ENCODE measurements around the gene TCEA2. TPM values are rescaled to one million over a fixed set of nuclear protein-coding genes. Genes with fewer than 3 reads are reported as not detected.

Gene TCEA2
- total and polyA plus RNA-seq, 7 donors = 2.1 to 50.5 (median 41.7) TPM

DNA sequence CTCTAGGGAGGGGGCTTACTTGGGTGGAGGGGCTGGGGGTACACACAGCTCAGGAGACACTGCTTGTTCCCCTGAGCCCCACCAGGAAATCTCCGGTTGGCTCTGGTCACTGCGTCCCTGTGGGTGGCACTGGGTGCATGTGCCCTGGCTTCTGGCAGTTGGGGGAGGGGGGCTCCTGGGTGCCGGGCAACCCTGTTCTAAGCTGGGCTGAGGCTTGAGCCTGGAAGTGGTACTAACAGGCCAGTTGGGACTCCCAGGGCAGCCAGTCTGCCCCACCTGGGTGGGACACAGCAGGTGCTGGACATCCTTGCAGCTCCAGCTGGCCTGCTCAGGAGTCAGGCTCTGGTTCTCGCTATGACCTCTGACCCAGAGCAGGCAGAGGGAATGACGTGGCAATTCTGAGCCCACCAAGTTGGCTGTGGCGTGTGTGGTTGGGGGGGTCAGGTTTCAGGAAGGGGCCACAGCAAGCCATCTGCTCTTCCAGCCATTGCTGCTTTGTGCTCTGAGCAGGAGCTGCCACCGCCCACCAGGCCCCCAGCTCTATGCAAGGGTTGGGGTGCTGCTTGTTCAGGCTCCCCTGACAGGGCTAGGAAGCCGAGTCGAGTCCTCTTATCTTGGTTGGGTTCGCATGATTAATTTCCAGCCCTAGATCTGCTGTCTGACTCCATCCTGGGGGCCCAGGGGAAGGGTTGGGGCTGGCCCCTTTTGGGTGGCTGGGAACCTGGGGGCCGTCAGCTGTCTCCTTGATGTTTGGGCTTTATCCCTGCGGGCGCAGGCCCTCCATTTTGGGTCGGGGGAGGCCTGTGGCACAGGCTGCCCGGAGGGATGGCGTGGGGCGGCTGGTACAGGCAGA lies 26.4 kb upstream of the TCEA2 start:
- H3K27me3 ChIP-seq = peaks cover 34 to 52% (median 51%) of the 10 kb centered on the region in 3 donors

DNA sequence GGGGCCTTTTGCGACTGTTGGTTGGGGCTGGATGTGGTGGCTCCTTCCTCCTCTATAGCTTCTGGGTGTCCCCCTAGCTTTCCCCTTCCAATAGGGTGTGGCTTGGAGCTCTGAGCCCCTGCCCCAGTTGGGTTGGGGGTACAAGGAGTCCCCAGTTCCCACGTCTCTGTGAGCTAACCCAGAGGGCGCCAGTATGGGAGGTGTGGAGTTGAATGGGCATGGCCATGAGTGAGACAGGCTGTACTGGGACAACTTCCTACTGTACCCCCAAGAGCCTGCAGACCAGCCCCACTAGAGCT lies 25.9 kb upstream of the TCEA2 start:
- peaks cover 40 to 58% (median 57%) of the 10 kb centered on the region in 3 donors for H3K27me3 ChIP-seq
- no peak overlapping the region for H3K27ac ChIP-seq
- no peaks in the 10 kb centered on the region for H3K9me3 ChIP-seq
- TF ChIP-seq, protein P1, sequence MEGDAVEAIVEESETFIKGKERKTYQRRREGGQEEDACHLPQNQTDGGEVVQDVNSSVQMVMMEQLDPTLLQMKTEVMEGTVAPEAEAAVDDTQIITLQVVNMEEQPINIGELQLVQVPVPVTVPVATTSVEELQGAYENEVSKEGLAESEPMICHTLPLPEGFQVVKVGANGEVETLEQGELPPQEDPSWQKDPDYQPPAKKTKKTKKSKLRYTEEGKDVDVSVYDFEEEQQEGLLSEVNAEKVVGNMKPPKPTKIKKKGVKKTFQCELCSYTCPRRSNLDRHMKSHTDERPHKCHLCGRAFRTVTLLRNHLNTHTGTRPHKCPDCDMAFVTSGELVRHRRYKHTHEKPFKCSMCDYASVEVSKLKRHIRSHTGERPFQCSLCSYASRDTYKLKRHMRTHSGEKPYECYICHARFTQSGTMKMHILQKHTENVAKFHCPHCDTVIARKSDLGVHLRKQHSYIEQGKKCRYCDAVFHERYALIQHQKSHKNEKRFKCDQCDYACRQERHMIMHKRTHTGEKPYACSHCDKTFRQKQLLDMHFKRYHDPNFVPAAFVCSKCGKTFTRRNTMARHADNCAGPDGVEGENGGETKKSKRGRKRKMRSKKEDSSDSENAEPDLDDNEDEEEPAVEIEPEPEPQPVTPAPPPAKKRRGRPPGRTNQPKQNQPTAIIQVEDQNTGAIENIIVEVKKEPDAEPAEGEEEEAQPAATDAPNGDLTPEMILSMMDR (IDR thresholded peaks at IDR 0.05) = no peak
- no peak for TF ChIP-seq POLR2AphosphoS5 (IDR thresholded peaks at IDR 0.05)
- TF ChIP-seq POLR2A (IDR thresholded peaks at IDR 0.05) = no peak
- no peak for TF ChIP-seq EP300 (IDR thresholded peaks at IDR 0.05)
- intact Hi-C loops (cut with DNase I) = no loop called here
- peaks cover 0 to 32% (median 9%) of the 10 kb centered on the region in 4 donors for H3K36me3 ChIP-seq
- DNase-seq = no peak
- H3K4me3 ChIP-seq = no peak overlapping the region
- peaks cover 0 to 37% (median 34%) of the 10 kb centered on the region in 4 donors for H3K4me1 ChIP-seq
- WGBS, 2 donors = 58 to 69% methylated on average over 3 of the region's 3 CpGs

More for the DNA sequence above, 26.4 kb upstream of the TCEA2 start:
- no peaks in the 10 kb centered on the region for H3K9me3 ChIP-seq
- H3K27ac ChIP-seq = no peak overlapping the region
- TF ChIP-seq EP300 (IDR thresholded peaks at IDR 0.05) = no peak
- TF ChIP-seq, protein P1 (IDR thresholded peaks at IDR 0.05) = no peak
- TF ChIP-seq POLR2AphosphoS5 (IDR thresholded peaks at IDR 0.05) = no peak
- TF ChIP-seq POLR2A (IDR thresholded peaks at IDR 0.05) = no peak
- WGBS, 2 donors = 64 to 73% methylated on average over 17 of the region's 17 CpGs
- H3K36me3 ChIP-seq = peaks cover 0 to 38% (median 12%) of the 10 kb centered on the region in 4 donors
- DNase-seq = no peak
- H3K4me1 ChIP-seq = peaks cover 0 to 35% (median 32%) of the 10 kb centered on the region in 4 donors
- intact Hi-C loops (cut with DNase I) = no loop called here
- H3K4me3 ChIP-seq = no peak overlapping the region

DNA sequence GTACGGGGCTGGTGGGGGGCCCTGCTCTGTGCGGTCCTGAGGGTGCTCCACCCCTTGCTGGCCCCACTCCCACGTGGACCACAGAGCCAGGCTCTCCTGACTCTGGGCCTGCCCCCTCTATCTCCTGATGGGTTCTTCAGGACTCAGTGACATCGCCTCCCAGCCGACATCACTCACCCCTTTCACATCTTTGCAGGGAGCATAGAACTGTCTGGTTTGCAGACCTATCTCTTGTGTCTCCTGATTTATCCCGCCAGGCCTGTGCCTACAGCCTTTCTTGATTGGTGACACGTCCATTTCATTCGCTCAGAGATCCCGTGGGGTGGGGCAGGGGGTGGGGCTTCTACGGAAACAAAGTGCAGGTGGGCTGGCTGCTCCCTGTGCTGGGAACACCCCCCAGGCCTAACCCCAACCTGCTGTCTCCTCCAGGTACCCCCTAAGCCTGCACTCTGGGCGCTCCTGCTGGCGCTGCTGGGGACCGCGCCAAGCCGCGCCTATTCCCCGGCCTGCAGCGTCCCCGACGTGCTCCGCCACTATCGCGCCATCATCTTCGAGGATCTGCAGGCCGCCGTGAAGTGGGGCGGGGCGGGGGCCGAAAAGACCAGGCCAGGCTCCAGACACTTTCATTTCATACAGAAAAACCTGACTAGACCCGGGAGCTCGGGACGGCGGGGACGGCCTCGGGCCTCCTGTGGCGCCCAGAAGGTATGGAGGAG lies 25.3 kb upstream of the TCEA2 start:
- no peak for DNase-seq
- 5 to 10% methylated on average over 36 of the region's 36 CpGs for WGBS, 2 donors
- Histone ChIP-seq H3K9me3 (no peaks in the 10 kb centered on the region), H3K4me1 (peaks cover 0 to 40% (median 34%) of the 10 kb centered on the region in 4 donors), H3K27me3 (peaks cover 44 to 63% (median 62%) of the 10 kb centered on the region in 3 donors), H3K27ac (peak overlapping the region in 1 of 4 donors; percentile 58), H3K36me3 (peaks cover 0 to 27% (median 7%) of the 10 kb centered on the region in 4 donors), H3K4me3 (peak overlapping the region in 3 of 4 donors; percentile 42 to 54 (median 52))
- intact Hi-C loops (cut with DNase I) = loop anchor here (2.0 kb wide), 1 partner anchor 83 kb away; no protein-coding TSS in a partner anchor
- TF ChIP-seq POLR2A (IDR thresholded peaks at IDR 0.05) (no peak), EP300 (IDR thresholded peaks at IDR 0.05) (no peak), POLR2AphosphoS5 (IDR thresholded peaks at IDR 0.05) (no peak)
- TF ChIP-seq, protein P1 (IDR thresholded peaks at IDR 0.05) = no peak

DNA sequence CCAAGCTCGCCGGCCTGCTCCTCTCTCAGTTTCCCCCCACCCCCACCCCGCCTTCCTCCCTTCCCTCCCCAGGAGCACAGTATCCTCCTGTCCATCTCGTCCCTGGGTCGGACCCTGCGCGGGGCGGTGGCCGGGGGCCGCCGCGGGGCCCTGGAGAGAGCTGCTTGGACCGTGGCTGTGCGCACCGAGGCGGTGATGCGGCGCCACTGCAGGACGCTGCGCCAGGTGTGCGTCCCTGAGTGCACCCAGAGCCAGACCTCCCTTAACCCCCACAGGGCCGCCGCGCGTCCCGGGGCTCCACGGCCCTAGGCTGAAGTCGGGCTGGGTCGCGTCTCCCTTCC lies 24.8 kb upstream of the TCEA2 start:
- peaks cover 44 to 67% (median 66%) of the 10 kb centered on the region in 3 donors for H3K27me3 ChIP-seq

More for the DNA sequence above, 24.8 kb upstream of the TCEA2 start:
- Histone ChIP-seq H3K27ac (peak overlapping the region in 3 of 4 donors; percentile 38 to 58 (median 58)), H3K4me1 (peaks cover 0 to 40% (median 33%) of the 10 kb centered on the region in 4 donors), H3K9me3 (no peaks in the 10 kb centered on the region), H3K36me3 (peaks cover 0 to 22% (median 4%) of the 10 kb centered on the region in 4 donors), H3K4me3 (peak overlapping the region in 3 of 4 donors; percentile 42 to 54 (median 52))
- TF ChIP-seq EP300 (IDR thresholded peaks at IDR 0.05) (no peak), POLR2A (IDR thresholded peaks at IDR 0.05) (no peak), POLR2AphosphoS5 (IDR thresholded peaks at IDR 0.05) (no peak)
- TF ChIP-seq, protein P1 (IDR thresholded peaks at IDR 0.05) = no peak
- intact Hi-C loops (cut with DNase I) = loop anchor here (2.0 kb wide), 1 partner anchor 83 kb away; no protein-coding TSS in a partner anchor
- WGBS, 2 donors = 1 to 2% methylated on average over 30 of the region's 30 CpGs
- no peak for DNase-seq

Data from sigmoid colon (tissue), 7 donors.